GM12891 (cell line): ENCODE measurements around the gene ADIRF.
"Not testable (repeated sequence)": the region's sequence is repeated elsewhere in the genome, so short reads cannot be mapped to it uniquely, and the experiment has no call there.

Experiments used
- PAX5 ChIP-seq: IDR thresholded peaks from 2 replicates; pipeline ENCODE4 v1.6.1; 2011; ENCODE audit warnings: low read length, moderate library complexity, mild to moderate bottlenecking; ENCODE audit not compliant: insufficient read depth, severe bottlenecking
- POLR2A ChIP-seq: IDR thresholded peaks from 2 replicates; pipeline ENCODE4 v1.6.1; 2011; ENCODE audit warnings: low read depth, low read length, control low read depth
- POLR2AphosphoS5 ChIP-seq: IDR thresholded peaks from 2 replicates; pipeline ENCODE4 v1.6.1; 2011; ENCODE audit warnings: low read depth, low read length, control low read depth
- TAF1 ChIP-seq: IDR thresholded peaks from 2 replicates; pipeline ENCODE4 v1.6.1; 2011; ENCODE audit warnings: low read depth, low read length, control low read depth

- TF ChIP-seq POLR2AphosphoS5, TAF1, POLR2A, PAX5: not testable (repeated sequence)
Measured at GRCh38 chr10:87013528-87013927, 45.2 kb downstream of the ADIRF start.
